Measurements from ENCODE around the gene HCRTR2. TPM values are rescaled to one million over a fixed set of nuclear protein-coding genes. Genes with fewer than 3 reads are reported as not detected.

Gene HCRTR2
- total and polyA plus RNA-seq, 2 of the 8 experiments (the other 6 are each of a cell fraction or from before 2014, with no cell fraction given): 0.19 to 0.23 TPM

- TF ChIP-seq, protein P1, sequence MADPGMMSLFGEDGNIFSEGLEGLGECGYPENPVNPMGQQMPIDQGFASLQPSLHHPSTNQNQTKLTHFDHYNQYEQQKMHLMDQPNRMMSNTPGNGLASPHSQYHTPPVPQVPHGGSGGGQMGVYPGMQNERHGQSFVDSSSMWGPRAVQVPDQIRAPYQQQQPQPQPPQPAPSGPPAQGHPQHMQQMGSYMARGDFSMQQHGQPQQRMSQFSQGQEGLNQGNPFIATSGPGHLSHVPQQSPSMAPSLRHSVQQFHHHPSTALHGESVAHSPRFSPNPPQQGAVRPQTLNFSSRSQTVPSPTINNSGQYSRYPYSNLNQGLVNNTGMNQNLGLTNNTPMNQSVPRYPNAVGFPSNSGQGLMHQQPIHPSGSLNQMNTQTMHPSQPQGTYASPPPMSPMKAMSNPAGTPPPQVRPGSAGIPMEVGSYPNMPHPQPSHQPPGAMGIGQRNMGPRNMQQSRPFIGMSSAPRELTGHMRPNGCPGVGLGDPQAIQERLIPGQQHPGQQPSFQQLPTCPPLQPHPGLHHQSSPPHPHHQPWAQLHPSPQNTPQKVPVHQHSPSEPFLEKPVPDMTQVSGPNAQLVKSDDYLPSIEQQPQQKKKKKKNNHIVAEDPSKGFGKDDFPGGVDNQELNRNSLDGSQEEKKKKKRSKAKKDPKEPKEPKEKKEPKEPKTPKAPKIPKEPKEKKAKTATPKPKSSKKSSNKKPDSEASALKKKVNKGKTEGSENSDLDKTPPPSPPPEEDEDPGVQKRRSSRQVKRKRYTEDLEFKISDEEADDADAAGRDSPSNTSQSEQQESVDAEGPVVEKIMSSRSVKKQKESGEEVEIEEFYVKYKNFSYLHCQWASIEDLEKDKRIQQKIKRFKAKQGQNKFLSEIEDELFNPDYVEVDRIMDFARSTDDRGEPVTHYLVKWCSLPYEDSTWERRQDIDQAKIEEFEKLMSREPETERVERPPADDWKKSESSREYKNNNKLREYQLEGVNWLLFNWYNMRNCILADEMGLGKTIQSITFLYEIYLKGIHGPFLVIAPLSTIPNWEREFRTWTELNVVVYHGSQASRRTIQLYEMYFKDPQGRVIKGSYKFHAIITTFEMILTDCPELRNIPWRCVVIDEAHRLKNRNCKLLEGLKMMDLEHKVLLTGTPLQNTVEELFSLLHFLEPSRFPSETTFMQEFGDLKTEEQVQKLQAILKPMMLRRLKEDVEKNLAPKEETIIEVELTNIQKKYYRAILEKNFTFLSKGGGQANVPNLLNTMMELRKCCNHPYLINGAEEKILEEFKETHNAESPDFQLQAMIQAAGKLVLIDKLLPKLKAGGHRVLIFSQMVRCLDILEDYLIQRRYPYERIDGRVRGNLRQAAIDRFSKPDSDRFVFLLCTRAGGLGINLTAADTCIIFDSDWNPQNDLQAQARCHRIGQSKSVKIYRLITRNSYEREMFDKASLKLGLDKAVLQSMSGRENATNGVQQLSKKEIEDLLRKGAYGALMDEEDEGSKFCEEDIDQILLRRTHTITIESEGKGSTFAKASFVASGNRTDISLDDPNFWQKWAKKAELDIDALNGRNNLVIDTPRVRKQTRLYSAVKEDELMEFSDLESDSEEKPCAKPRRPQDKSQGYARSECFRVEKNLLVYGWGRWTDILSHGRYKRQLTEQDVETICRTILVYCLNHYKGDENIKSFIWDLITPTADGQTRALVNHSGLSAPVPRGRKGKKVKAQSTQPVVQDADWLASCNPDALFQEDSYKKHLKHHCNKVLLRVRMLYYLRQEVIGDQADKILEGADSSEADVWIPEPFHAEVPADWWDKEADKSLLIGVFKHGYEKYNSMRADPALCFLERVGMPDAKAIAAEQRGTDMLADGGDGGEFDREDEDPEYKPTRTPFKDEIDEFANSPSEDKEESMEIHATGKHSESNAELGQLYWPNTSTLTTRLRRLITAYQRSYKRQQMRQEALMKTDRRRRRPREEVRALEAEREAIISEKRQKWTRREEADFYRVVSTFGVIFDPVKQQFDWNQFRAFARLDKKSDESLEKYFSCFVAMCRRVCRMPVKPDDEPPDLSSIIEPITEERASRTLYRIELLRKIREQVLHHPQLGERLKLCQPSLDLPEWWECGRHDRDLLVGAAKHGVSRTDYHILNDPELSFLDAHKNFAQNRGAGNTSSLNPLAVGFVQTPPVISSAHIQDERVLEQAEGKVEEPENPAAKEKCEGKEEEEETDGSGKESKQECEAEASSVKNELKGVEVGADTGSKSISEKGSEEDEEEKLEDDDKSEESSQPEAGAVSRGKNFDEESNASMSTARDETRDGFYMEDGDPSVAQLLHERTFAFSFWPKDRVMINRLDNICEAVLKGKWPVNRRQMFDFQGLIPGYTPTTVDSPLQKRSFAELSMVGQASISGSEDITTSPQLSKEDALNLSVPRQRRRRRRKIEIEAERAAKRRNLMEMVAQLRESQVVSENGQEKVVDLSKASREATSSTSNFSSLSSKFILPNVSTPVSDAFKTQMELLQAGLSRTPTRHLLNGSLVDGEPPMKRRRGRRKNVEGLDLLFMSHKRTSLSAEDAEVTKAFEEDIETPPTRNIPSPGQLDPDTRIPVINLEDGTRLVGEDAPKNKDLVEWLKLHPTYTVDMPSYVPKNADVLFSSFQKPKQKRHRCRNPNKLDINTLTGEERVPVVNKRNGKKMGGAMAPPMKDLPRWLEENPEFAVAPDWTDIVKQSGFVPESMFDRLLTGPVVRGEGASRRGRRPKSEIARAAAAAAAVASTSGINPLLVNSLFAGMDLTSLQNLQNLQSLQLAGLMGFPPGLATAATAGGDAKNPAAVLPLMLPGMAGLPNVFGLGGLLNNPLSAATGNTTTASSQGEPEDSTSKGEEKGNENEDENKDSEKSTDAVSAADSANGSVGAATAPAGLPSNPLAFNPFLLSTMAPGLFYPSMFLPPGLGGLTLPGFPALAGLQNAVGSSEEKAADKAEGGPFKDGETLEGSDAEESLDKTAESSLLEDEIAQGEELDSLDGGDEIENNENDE (IDR thresholded peaks at IDR 0.05; ENCODE audit: insufficient replicate concordance, low read length): no peak
- TF ChIP-seq TAF1 (IDR thresholded peaks at IDR 0.05; ENCODE audit: low read depth, low read length): no peak
- TF ChIP-seq PHF8 (conservative IDR thresholded peaks at IDR 0.05; ENCODE audit: low read depth, low read length): no peak
- TF ChIP-seq, protein P2, sequence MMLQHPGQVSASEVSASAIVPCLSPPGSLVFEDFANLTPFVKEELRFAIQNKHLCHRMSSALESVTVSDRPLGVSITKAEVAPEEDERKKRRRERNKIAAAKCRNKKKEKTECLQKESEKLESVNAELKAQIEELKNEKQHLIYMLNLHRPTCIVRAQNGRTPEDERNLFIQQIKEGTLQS (IDR thresholded peaks at IDR 0.05; ENCODE audit: insufficient read depth, low read depth, low read length): no peak
- TF ChIP-seq POU5F1 (IDR thresholded peaks at IDR 0.05; ENCODE audit: low read depth, low read length): peak; percentile 43; the same call in 1 of the 2 replicates
- no peak for TF ChIP-seq RFX5 (IDR thresholded peaks at IDR 0.05; ENCODE audit: borderline replicate concordance, low read depth, low read length)
- TF ChIP-seq E2F6 (IDR thresholded peaks at IDR 0.05): no peak
These were observed 103.3 kb downstream of the HCRTR2 start (continued) for GRCh38 chr6:55277646-55278045.

Measured in H1 (cell line).